PC-9 (cell line): ENCODE results near the gene DICER1. TPM values are rescaled to one million over a fixed set of nuclear protein-coding genes. Genes with fewer than 3 reads are reported as not detected.

Experiments
- BruUV-seq: library from RNA; stranded (reverse); fragments of 400-500 nt; replicated peaks from 2 replicates; lab custom pipeline; 2021; lab: Mats Ljungman, UMichigan
- CTCF ChIA-PET: fragments of 300-600 bp; sonication (Branson Sonifier 250); formaldehyde crosslinking; loops from one replicate; lab custom pipeline; 2022; ENCODE audit warnings: antibody characterized with exemption; lab: Charles Lee
- POLR2A ChIA-PET: fragments of 300-600 bp; sonication (Branson Sonifier 250); formaldehyde crosslinking; loops from one replicate; lab custom pipeline; 2022; ENCODE audit warnings: antibody characterized with exemption; ENCODE audit not compliant: unreplicated experiment; lab: Charles Lee
- DNase-seq, 2 experiments: peaks; one replicate each; pipeline versions ENCODE4 v3.0.0 to v3.0.0-alpha.2; 2015 to 2022; ENCODE audit warnings: mixed read lengths in 1 of 2
- H2AFZ ChIP-seq: fragments of 200-600 bp; sonication (generic); 2 replicates; pipeline ENCODE4 v1.8.1; 2017; ENCODE audit warnings: antibody characterized with exemption
- H3F3A ChIP-seq: fragments of 200-600 bp; sonication (generic); 2 replicates; pipeline ENCODE4 v1.8.1; 2017; ENCODE audit warnings: antibody characterized with exemption, mild to moderate bottlenecking, low read depth; ENCODE audit not compliant: insufficient read depth
- H3K27ac ChIP-seq: fragments of 200-600 bp; sonication (generic); 2 replicates; pipeline ENCODE4 v1.6.1; 2016; ENCODE audit warnings: mixed run types
- H3K27me3 ChIP-seq: fragments of 200-600 bp; sonication (generic); 2 replicates; pipeline ENCODE4 v1.6.1; 2016; ENCODE audit warnings: low read depth, mixed run types; ENCODE audit not compliant: insufficient read depth
- H3K36me3 ChIP-seq: fragments of 200-600 bp; sonication (generic); 2 replicates; pipeline ENCODE4 v1.6.1; 2016; ENCODE audit warnings: low read depth, mixed run types
- H3K4me1 ChIP-seq: fragments of 200-600 bp; sonication (generic); replicated peaks from 2 replicates; pipeline ENCODE4 v1.6.1; 2016; ENCODE audit warnings: mixed run types; ENCODE audit not compliant: insufficient read depth
- H3K4me2 ChIP-seq: fragments of 200-600 bp; sonication (generic); 2 replicates; pipeline ENCODE4 v1.6.1; 2017; ENCODE audit warnings: mixed run types
- H3K4me3 ChIP-seq: fragments of 200-600 bp; sonication (generic); 2 replicates; pipeline ENCODE4 v1.6.1; 2016; ENCODE audit warnings: mixed run types
- H3K79me2 ChIP-seq: fragments of 200-600 bp; sonication (generic); 2 replicates; pipeline ENCODE4 v1.6.1; 2017; ENCODE audit warnings: low read depth, mixed run types
- H3K9me2 ChIP-seq: fragments of 200-600 bp; sonication (generic); 2 replicates; pipeline ENCODE4 v1.8.1; 2017; ENCODE audit warnings: mild to moderate bottlenecking; ENCODE audit not compliant: insufficient read depth
- H3K9me3 ChIP-seq: fragments of 200-600 bp; sonication (generic); 2 replicates; pipeline ENCODE4 v1.8.1; 2016; ENCODE audit warnings: low read depth; ENCODE audit not compliant: insufficient read depth
- H4K20me1 ChIP-seq: fragments of 200-600 bp; sonication (generic); 2 replicates; pipeline ENCODE4 v1.8.1; 2017; ENCODE audit not compliant: insufficient read depth
- CTCF ChIP-seq: fragments of 200-600 bp; sonication (generic); conservative IDR thresholded peaks from 2 replicates; pipeline ENCODE4 v1.6.1; 2017; ENCODE audit warnings: mixed run types, antibody characterized with exemption, mild to moderate bottlenecking, moderate library complexity
- EZH2 ChIP-seq: fragments of 200-600 bp; sonication (generic); IDR thresholded peaks from 2 replicates; pipeline ENCODE4 v1.8.0; 2017; ENCODE audit warnings: antibody characterized with exemption, low read depth
- intact Hi-C: fragments of 100-400 bp; cut with micrococcal nuclease; formaldehyde crosslinking; loops from one replicate; pipeline ENCODE4 v1.10.0; 2022; ENCODE audit not compliant: unreplicated experiment
- total RNA-seq: library from RNA; stranded (reverse); gene quantifications from 2 replicates; pipeline ENCODE4 v1.2.3, GENCODE V29; 2021

The DICER1 gene
- total RNA-seq, 1 experiment from 2014 or later, result 15.1 TPM

GRCh38 chr14:95067526-95067925 is 89.8 kb downstream of the DICER1 start:
- Histone ChIP-seq H3K27ac (no peak overlapping the region), H4K20me1 (no peaks in the 10 kb centered on the region), H3K9me2 (no peaks in the 10 kb centered on the region), H2AFZ (no peak overlapping the region), H3K36me3 (no peaks in the 10 kb centered on the region), H3K4me1 (no peaks in the 10 kb centered on the region), H3K27me3 (peaks cover 72% of the 10 kb centered on the region), H3F3A (no peaks in the 10 kb centered on the region), H3K4me3 (no peak overlapping the region), H3K4me2 (no peak overlapping the region), H3K79me2 (no peaks in the 10 kb centered on the region), H3K9me3 (no peaks in the 10 kb centered on the region)
- BruUV-seq, result no TSS peak
- intact Hi-C loops, result no loop called here
- CTCF ChIA-PET, result no interaction called here
- no peak for TF ChIP-seq CTCF
- no peak for TF ChIP-seq EZH2
- POLR2A ChIA-PET, result no interaction called here
- no peak for DNase-seq

- H3K4me3 ChIP-seq, result no peak overlapping the region
- no peaks in the 10 kb centered on the region for H3K4me1 ChIP-seq
- H3K27ac ChIP-seq, result no peak overlapping the region
- H3K9me2 ChIP-seq, result no peaks in the 10 kb centered on the region
- POLR2A ChIA-PET, result no interaction called here
- no peaks in the 10 kb centered on the region for H3K9me3 ChIP-seq
- no peak overlapping the region for H3K4me2 ChIP-seq
- TF ChIP-seq EZH2 (no peak), CTCF (no peak)
- H3K79me2 ChIP-seq, result no peaks in the 10 kb centered on the region
- BruUV-seq, result no TSS peak
- no peak for DNase-seq
- no peak overlapping the region for H2AFZ ChIP-seq
- CTCF ChIA-PET, result no interaction called here
- intact Hi-C loops, result no loop called here
- H3F3A ChIP-seq, result no peaks in the 10 kb centered on the region
- H4K20me1 ChIP-seq, result no peaks in the 10 kb centered on the region
- no peaks in the 10 kb centered on the region for H3K36me3 ChIP-seq
- peaks cover 73% of the 10 kb centered on the region for H3K27me3 ChIP-seq
Measured at GRCh38 chr14:95066427-95066986, 90.8 kb downstream of the DICER1 start.

GRCh38 chr14:95065411-95065810 is 91.9 kb downstream of the DICER1 start:
- DNase-seq, result no peak
- no peaks in the 10 kb centered on the region for H3K79me2 ChIP-seq
- H3K27ac ChIP-seq, result no peak overlapping the region
- H3F3A ChIP-seq, result no peaks in the 10 kb centered on the region
- H3K27me3 ChIP-seq, result peaks cover 65% of the 10 kb centered on the region
- H3K36me3 ChIP-seq, result no peaks in the 10 kb centered on the region
- ChIA-PET CTCF (no interaction called here), POLR2A (no interaction called here)
- no TSS peak for BruUV-seq
- H3K9me2 ChIP-seq, result no peaks in the 10 kb centered on the region
- H3K4me2 ChIP-seq, result no peak overlapping the region
- no peaks in the 10 kb centered on the region for H4K20me1 ChIP-seq
- no peak for TF ChIP-seq EZH2
- TF ChIP-seq CTCF, result no peak
- no peaks in the 10 kb centered on the region for H3K4me1 ChIP-seq
- H3K9me3 ChIP-seq, result no peaks in the 10 kb centered on the region
- intact Hi-C loops, result no loop called here
- H2AFZ ChIP-seq, result no peak overlapping the region
- no peak overlapping the region for H3K4me3 ChIP-seq
